ENCODE data around the gene SPATA46. TPM values are rescaled to one million over a fixed set of nuclear protein-coding genes. Genes with fewer than 3 reads are reported as not detected.

SPATA46 gene
- total RNA-seq, 1 donor from 2014 or later = not detected

DNA sequence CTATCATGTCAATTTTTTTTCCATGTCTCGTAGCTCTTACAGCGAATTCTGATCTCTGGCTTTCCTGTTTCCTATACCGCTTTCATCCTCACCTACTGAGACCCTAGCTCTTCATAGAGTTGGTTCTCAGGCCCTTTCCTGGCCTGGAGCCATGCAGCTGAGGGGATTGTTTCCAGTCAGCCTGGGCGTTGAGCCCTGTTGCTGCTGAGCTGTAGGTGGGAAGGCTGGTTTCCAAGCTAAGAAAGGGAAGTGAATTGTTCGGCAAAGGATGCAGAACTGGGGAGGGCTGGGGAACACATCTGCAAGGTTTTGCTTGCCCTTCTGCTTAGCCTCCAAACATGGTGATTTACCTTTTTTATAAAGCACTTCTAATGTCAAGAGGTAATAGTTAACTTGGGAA lies 41.5 kb downstream of the SPATA46 start:
- DNase-seq (ENCODE audit: extremely low spot score, unreplicated experiment) = no peak
- no peak overlapping the region for H3K27ac Mint-ChIP-seq (ENCODE audit: unreplicated experiment)
- H3K4me3 Mint-ChIP-seq (ENCODE audit: unreplicated experiment) = no peak overlapping the region
- no peaks in the 10 kb centered on the region for H3K36me3 Mint-ChIP-seq (ENCODE audit: unreplicated experiment)
- H3K9me3 Mint-ChIP-seq (ENCODE audit: unreplicated experiment) = no peaks in the 10 kb centered on the region
- H3K27me3 Mint-ChIP-seq (ENCODE audit: unreplicated experiment) = peaks cover 16% of the 10 kb centered on the region
- no peak for TF ChIP-seq CTCF (IDR thresholded peaks at IDR 0.05)
- H3K4me1 Mint-ChIP-seq (ENCODE audit: unreplicated experiment) = peaks cover 5% of the 10 kb centered on the region

- H3K27me3 Mint-ChIP-seq (ENCODE audit: unreplicated experiment) = peaks cover 18% of the 10 kb centered on the region
- H3K36me3 Mint-ChIP-seq (ENCODE audit: unreplicated experiment) = no peaks in the 10 kb centered on the region
- H3K4me1 Mint-ChIP-seq (ENCODE audit: unreplicated experiment) = peaks cover 12% of the 10 kb centered on the region
- no peak for TF ChIP-seq CTCF (IDR thresholded peaks at IDR 0.05)
- no peaks in the 10 kb centered on the region for H3K9me3 Mint-ChIP-seq (ENCODE audit: unreplicated experiment)
- DNase-seq (ENCODE audit: extremely low spot score, unreplicated experiment) = no peak
- no peak overlapping the region for H3K4me3 Mint-ChIP-seq (ENCODE audit: unreplicated experiment)
- no peak overlapping the region for H3K27ac Mint-ChIP-seq (ENCODE audit: unreplicated experiment)
Observed at GRCh38 chr1:162333991-162334390, 42.7 kb downstream of the SPATA46 start.

- Mint-ChIP-seq H3K27ac (ENCODE audit: unreplicated experiment) (no peak overlapping the region), H3K4me3 (ENCODE audit: unreplicated experiment) (no peak overlapping the region)
Observed at GRCh38 chr1:162329826-162330225, 46.8 kb downstream of the SPATA46 start.

GRCh38 chr1:162328512-162328911 lies 48.1 kb downstream of the SPATA46 start:
- DNase-seq (ENCODE audit: extremely low spot score, unreplicated experiment) = no peak
- Mint-ChIP-seq H3K9me3 (ENCODE audit: unreplicated experiment) (no peaks in the 10 kb centered on the region), H3K4me3 (ENCODE audit: unreplicated experiment) (no peak overlapping the region), H3K36me3 (ENCODE audit: unreplicated experiment) (no peaks in the 10 kb centered on the region), H3K27ac (ENCODE audit: unreplicated experiment) (no peak overlapping the region), H3K4me1 (ENCODE audit: unreplicated experiment) (peaks cover 13% of the 10 kb centered on the region), H3K27me3 (ENCODE audit: unreplicated experiment) (peaks cover 32% of the 10 kb centered on the region)
- no peak for TF ChIP-seq CTCF (IDR thresholded peaks at IDR 0.05)

More at GRCh38 chr1:162329826-162330225, 46.8 kb downstream of the SPATA46 start:
- Mint-ChIP-seq H3K4me1 (ENCODE audit: unreplicated experiment) (peaks cover 13% of the 10 kb centered on the region), H3K36me3 (ENCODE audit: unreplicated experiment) (no peaks in the 10 kb centered on the region), H3K9me3 (ENCODE audit: unreplicated experiment) (no peaks in the 10 kb centered on the region), H3K27me3 (ENCODE audit: unreplicated experiment) (peaks cover 24% of the 10 kb centered on the region)
- TF ChIP-seq CTCF (IDR thresholded peaks at IDR 0.05) = no peak
- DNase-seq (ENCODE audit: extremely low spot score, unreplicated experiment) = no peak

DNA sequence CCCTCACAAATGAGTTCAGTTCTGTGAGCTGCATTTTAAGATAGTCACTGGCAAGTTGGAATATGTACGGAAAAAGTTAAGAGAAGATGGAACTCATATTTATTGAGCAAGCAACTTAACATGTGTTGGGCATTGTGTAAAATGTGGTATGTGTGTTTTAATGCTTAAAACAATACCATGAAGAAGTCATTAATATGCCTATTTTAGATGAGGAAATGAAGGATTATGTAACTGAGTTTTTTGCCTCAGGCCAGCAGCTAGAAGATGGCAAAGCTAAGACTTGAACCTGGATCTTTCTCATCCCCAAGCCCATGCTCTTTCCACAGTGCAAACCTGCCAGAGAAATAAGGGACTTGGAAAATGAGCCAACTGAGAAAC lies 48.9 kb downstream of the SPATA46 start:
- DNase-seq (ENCODE audit: extremely low spot score, unreplicated experiment) = no peak
- peaks cover 13% of the 10 kb centered on the region for H3K4me1 Mint-ChIP-seq (ENCODE audit: unreplicated experiment)
- H3K9me3 Mint-ChIP-seq (ENCODE audit: unreplicated experiment) = no peaks in the 10 kb centered on the region
- no peak overlapping the region for H3K4me3 Mint-ChIP-seq (ENCODE audit: unreplicated experiment)
- H3K27ac Mint-ChIP-seq (ENCODE audit: unreplicated experiment) = no peak overlapping the region
- no peak for TF ChIP-seq CTCF (IDR thresholded peaks at IDR 0.05)
- no peaks in the 10 kb centered on the region for H3K36me3 Mint-ChIP-seq (ENCODE audit: unreplicated experiment)
- peaks cover 38% of the 10 kb centered on the region for H3K27me3 Mint-ChIP-seq (ENCODE audit: unreplicated experiment)

Measured in osteocyte (in vitro differentiated cells).